Lung (tissue), 12 donors: ENCODE measurements around the gene IL13. TPM values are rescaled to one million over a fixed set of nuclear protein-coding genes. Genes with fewer than 3 reads are reported as not detected.

Experiments
- ATAC-seq: fragments of 200-7000 bp; cut with Tn5 transposase; one replicate; pipeline ENCODE4 v1.9.1; 2020; ENCODE audit warnings: moderate number of reproducible peaks; ENCODE audit not compliant: insufficient read depth, low FRiP score
- DNase-seq, 3 donors: peaks; one replicate each; pipeline ENCODE4 v3.0.0-alpha.2; 2013 to 2017
- H3K27ac ChIP-seq, 2 donors: one replicate each; pipeline ENCODE4 v1.5.1; 2013; ENCODE audit warnings: mild to moderate bottlenecking in 2 of 2, moderate library complexity in 2 of 2, control low read depth in 1 of 2, inconsistent platforms in 1 of 2, low read depth in 1 of 2, low read length in 1 of 2
- H3K27me3 ChIP-seq, 3 donors: one replicate each; pipeline ENCODE4 v1.5.1; 2013; ENCODE audit warnings: low read length in 2 of 3; ENCODE audit not compliant: control insufficient read depth in 3 of 3, insufficient read depth in 3 of 3
- H3K36me3 ChIP-seq, 4 donors: one replicate each; pipeline ENCODE4 v1.5.1; 2013; ENCODE audit warnings: low read length in 4 of 4, mild to moderate bottlenecking in 1 of 4, moderate library complexity in 1 of 4; ENCODE audit not compliant: control insufficient read depth in 4 of 4, insufficient read depth in 4 of 4
- H3K4me1 ChIP-seq, 5 donors: one replicate each; pipeline ENCODE4 v1.5.1; 2013; ENCODE audit warnings: low read length in 5 of 5, mild to moderate bottlenecking in 2 of 5, moderate library complexity in 1 of 5; ENCODE audit not compliant: control insufficient read depth in 5 of 5, insufficient read depth in 5 of 5
- H3K4me3 ChIP-seq: one replicate; pipeline ENCODE4 v1.5.1; 2013; ENCODE audit warnings: mild to moderate bottlenecking, control low read depth, moderate library complexity
- H3K9ac ChIP-seq, 2 donors: one replicate each; pipeline ENCODE4 v1.5.1; 2013; ENCODE audit warnings: low read length in 2 of 2, control low read depth in 1 of 2; ENCODE audit not compliant: insufficient read depth in 1 of 2
- H3K9me3 ChIP-seq, 4 donors: one replicate each; pipeline ENCODE4 v1.5.1; 2013; ENCODE audit warnings: low read length in 3 of 4, mild to moderate bottlenecking in 1 of 4, moderate library complexity in 1 of 4; ENCODE audit not compliant: control insufficient read depth in 4 of 4, insufficient read depth in 3 of 4
- WGBS, 2 donors: extraction: QIAGEN DNeasy Blood & Tissue Kit; methylation state at CpG; one replicate each; pipeline ENCODE4 v1.1.7; 2013; 5-methylcytosine and 5-hydroxymethylcytosine counted together
- polyA plus RNA-seq, 2 donors: library from polyadenylated mRNA; stranded (reverse); fragments of 200-250 nt; gene quantifications; one replicate each; pipeline ENCODE4 v1.2.1, GENCODE V29; 2013
- total RNA-seq, 2 donors: library from RNA; depleted of rRNA in 1 of 2; stranded (reverse); fragments of >200 nt in 1 of 2; gene quantifications; one replicate each; pipeline ENCODE4 v1.2.1, GENCODE V29; 2014 to 2021
- TF ChIP-seq, protein P1 (sequence below): IDR thresholded peaks from 2 replicates; pipeline ENCODE4 v1.5.1; 2012; ENCODE audit warnings: mild to moderate bottlenecking; ENCODE audit errors: control extremely low read depth, extremely low read depth
- donor health status: control.
- donor health status: control.
- donor health status: Bipolar disorder and iron deficiency.
- donor health status: healthy.
- donor health status: DM: yes; HTN: yes; CAD: no.

IL13 gene
- total and polyA plus RNA-seq, 4 donors, result 0.14 TPM; not detected in 3

GRCh38 chr5:132639706-132640130 lies 18.3 kb upstream of the IL13 start:
- H3K9ac ChIP-seq, result no peak overlapping the region
- ATAC-seq (no peak), DNase-seq (no peak)
- H3K4me1 ChIP-seq, result no peaks in the 10 kb centered on the region
- H3K27me3 ChIP-seq, result no peaks in the 10 kb centered on the region
- 52 to 73% methylated on average over 2 of the region's 2 CpGs for WGBS, 2 donors
- H3K9me3 ChIP-seq, result no peaks in the 10 kb centered on the region
- no peak overlapping the region for H3K27ac ChIP-seq
- peaks cover 13 to 34% (median 31%) of the 10 kb centered on the region in 4 donors for H3K36me3 ChIP-seq
- H3K4me3 ChIP-seq, result no peak overlapping the region
- TF ChIP-seq, protein P1, sequence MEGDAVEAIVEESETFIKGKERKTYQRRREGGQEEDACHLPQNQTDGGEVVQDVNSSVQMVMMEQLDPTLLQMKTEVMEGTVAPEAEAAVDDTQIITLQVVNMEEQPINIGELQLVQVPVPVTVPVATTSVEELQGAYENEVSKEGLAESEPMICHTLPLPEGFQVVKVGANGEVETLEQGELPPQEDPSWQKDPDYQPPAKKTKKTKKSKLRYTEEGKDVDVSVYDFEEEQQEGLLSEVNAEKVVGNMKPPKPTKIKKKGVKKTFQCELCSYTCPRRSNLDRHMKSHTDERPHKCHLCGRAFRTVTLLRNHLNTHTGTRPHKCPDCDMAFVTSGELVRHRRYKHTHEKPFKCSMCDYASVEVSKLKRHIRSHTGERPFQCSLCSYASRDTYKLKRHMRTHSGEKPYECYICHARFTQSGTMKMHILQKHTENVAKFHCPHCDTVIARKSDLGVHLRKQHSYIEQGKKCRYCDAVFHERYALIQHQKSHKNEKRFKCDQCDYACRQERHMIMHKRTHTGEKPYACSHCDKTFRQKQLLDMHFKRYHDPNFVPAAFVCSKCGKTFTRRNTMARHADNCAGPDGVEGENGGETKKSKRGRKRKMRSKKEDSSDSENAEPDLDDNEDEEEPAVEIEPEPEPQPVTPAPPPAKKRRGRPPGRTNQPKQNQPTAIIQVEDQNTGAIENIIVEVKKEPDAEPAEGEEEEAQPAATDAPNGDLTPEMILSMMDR, result no peak

DNA sequence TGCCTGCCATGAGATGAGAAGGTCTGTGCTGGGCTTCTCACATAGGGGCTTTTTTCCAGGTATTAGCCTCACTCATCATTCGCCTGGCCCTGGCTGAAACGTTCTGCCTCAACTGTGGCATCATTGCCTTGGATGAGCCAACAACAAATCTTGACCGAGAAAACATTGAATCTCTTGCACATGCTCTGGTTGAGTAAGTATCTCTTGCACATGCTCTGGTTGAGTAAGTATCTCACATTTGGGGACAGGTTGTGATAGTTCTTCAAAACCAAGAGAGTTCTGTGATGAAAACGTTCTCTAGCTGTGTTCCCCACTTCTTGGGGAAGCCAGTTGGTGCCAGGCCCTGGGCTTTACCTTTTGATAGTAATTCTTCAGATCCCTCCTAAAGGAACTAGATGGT lies 17.4 kb upstream of the IL13 start:
- Histone ChIP-seq H3K4me3 (no peak overlapping the region), H3K9ac (no peak overlapping the region), H3K27me3 (no peaks in the 10 kb centered on the region), H3K27ac (no peak overlapping the region), H3K36me3 (peaks cover 13 to 34% (median 31%) of the 10 kb centered on the region in 4 donors), H3K9me3 (no peaks in the 10 kb centered on the region), H3K4me1 (no peaks in the 10 kb centered on the region)
- WGBS, 2 donors, result 54 to 81% methylated on average over 4 of the region's 4 CpGs
- DNase-seq (no peak), ATAC-seq (no peak)
- TF ChIP-seq, protein P1, result no peak

DNA sequence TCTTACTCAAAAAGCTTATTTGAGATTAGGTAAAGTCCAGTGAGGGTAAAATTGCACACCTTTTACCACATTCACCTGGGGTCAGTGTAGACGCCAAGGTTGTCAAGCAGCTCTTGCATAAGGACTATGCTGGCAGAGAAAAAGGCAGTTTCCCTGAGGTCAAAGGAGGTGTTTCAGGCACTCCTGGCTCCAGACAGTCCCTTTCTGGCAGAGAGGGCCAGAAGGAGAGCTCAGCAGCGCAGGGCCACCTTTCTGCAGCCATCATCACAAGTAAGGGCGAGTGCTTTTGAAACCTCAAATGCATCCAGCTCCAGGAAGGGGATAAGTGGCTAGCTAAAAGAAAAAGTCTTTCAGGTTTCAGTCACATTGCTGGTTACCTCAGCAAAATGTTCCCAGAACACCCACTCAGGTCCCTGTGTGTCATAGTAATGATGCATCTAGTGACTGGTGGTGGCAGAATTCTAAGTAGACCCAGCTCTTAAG lies 16.7 kb upstream of the IL13 start:
- no peak overlapping the region for H3K4me3 ChIP-seq
- H3K27ac ChIP-seq, result no peak overlapping the region
- no peaks in the 10 kb centered on the region for H3K9me3 ChIP-seq
- H3K27me3 ChIP-seq, result no peaks in the 10 kb centered on the region
- peaks cover 13 to 32% (median 31%) of the 10 kb centered on the region in 4 donors for H3K36me3 ChIP-seq
- TF ChIP-seq, protein P1, result no peak
- H3K4me1 ChIP-seq, result no peaks in the 10 kb centered on the region
- WGBS, 2 donors, result 83 to 92% methylated on average over 3 of the region's 3 CpGs
- ATAC-seq, result no peak
- no peak overlapping the region for H3K9ac ChIP-seq
- no peak for DNase-seq

- 96 to 99% methylated on average over 3 of the region's 3 CpGs for WGBS, 2 donors
- DNase-seq (no peak), ATAC-seq (no peak)
- TF ChIP-seq, protein P1, result no peak
- H3K4me1 ChIP-seq, result no peaks in the 10 kb centered on the region
- no peak overlapping the region for H3K27ac ChIP-seq
- peaks cover 13 to 32% (median 31%) of the 10 kb centered on the region in 4 donors for H3K36me3 ChIP-seq
- H3K27me3 ChIP-seq, result no peaks in the 10 kb centered on the region
- no peak overlapping the region for H3K9ac ChIP-seq
- no peaks in the 10 kb centered on the region for H3K9me3 ChIP-seq
- H3K4me3 ChIP-seq, result no peak overlapping the region
Observed at GRCh38 chr5:132641841-132642240, 16.1 kb upstream of the IL13 start.
